Activated CD4-positive, CD25-positive, alpha-beta regulatory T cell (primary cell): ENCODE data around the gene TBKBP1.

ENCODE experiments used
- DNase-seq, 4 experiments: peaks; one replicate each; lab custom pipeline; 2025; lab: John Stamatoyannopoulos, UW

Gene TBKBP1

DNA sequence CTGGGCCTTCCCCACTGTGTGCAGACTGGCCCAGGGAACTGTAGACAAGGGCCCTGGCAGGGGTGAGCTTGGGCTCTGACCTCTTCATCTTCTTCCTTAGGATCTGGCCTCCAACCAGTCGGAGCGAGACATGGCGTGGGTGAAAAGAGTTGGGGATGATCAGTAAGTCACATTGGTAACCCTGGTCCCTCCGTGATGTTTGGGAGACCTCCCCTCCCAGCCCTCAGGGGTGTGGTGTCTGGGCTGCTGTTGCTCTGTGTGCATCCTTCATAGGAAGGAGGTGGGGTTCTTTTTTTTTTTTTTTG lies 5.5 kb downstream of the TBKBP1 start:
- DNase-seq = no peak

GRCh38 chr17:47700471-47701449 lies 6.8 kb downstream of the TBKBP1 start:
- no peak for DNase-seq

DNA sequence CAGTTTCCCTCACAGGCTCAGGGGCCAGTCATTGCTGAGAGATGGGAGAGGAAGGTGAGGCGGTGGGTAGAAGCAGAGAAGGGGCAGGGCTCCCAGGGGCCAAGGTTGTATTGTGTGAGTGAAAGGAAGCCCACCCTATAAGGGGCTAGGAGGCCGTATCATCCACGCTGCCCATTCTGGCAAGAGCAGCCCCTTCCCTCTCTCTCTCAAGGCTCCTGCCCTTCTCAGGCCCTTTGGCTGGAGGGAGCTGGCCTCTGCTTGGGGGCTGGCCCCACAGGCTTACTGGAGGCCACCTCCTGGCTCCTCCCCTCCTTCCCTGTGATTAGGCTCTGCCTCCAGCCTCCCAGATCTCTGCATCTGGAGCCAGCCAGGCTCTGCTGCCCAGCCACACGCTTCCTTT lies 7.6 kb downstream of the TBKBP1 start:
- DNase-seq = no peak

DNA sequence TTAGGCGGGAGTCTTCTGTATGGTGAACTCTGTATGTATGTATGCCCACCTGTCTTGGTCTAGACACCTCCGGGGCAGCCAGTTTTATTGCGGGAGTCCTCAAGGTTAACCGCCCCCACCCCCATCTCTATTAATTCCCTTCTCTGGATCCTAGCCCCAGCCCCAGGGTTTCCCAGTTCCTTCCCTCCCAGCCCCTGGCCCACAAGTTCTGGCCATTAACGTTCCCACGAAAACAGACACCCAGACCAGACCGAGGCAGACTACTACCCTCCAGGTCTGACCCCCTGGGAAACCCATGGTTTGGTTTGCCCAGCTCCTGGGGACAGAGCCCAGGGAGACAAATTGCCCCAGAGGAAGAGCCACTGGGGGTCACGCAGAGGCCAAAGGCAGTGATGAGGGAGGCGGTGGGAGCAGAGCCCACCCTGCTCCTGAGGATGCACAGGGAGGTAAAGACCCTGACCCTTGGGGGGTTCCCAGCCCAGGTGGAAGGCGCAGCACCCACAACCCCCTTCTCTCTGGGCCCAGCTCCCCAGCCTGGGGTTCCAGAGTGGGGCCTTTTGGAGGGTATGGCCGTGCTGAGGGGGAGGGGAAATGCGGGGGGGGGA lies 8.5 kb downstream of the TBKBP1 start:
- DNase-seq = no peak

GRCh38 chr17:47703191-47703591 lies 9.2 kb downstream of the TBKBP1 start:
- DNase-seq = no peak

- DNase-seq = no peak
Observed at GRCh38 chr17:47703671-47704070, 9.7 kb downstream of the TBKBP1 start.

- no peak for DNase-seq
Observed at GRCh38 chr17:47704116-47704515, 10.2 kb downstream of the TBKBP1 start.

GRCh38 chr17:47704736-47705135 lies 10.8 kb downstream of the TBKBP1 start:
- DNase-seq = no peak

- peak in 1 of 4 experiments; percentile 22 for DNase-seq
Observed at GRCh38 chr17:47705536-47706530, 11.9 kb downstream of the TBKBP1 start.

- DNase-seq = no peak
Observed at GRCh38 chr17:47707056-47707804, 13.3 kb downstream of the TBKBP1 start.

DNA sequence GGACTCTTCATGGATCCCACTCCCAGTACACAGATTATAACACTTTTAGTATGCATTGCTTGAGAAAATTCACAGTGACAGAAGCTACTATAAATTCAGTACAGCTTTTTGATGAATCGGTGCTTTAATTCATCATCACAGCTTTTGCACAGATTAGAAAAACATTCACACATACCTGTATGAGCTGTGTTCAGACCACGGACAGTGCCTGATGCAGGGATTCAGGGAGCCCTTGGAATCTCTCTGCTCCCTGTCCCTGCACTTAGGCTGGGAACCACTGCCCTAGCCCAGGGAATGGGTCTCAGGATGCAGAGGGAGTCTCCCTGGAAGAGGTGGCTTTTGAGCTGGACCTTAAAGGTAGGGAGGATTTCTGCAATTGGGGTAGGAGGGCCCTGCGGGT lies 13.9 kb downstream of the TBKBP1 start:
- no peak for DNase-seq

DNA sequence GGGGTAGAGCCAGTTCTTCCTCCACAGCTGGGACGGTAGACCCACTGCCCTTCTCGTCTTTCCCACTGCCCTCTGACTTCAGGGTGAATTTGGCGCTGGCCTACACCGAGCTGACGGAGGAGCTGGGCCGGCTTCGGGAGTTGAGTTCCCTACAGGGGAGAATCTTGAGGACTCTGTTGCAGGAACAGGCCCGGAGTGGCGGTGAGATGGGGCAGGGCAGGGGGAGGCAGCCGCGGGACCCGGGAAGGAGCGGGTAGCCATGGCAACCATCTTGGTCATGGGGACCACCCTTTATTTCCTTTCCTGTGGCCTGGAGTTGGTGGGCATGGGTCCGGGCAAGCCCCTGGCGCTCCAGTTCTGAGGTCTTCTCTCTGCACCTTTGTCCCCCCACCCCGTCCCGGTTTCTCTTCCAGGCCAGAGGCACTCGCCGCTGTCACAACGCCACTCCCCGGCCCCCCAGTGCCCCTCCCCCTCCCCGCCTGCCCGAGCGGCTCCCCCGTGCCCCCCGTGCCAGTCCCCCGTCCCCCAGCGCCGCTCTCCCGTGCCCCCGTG lies 14.4 kb downstream of the TBKBP1 start:
- no peak for DNase-seq

- no peak for DNase-seq
Observed at GRCh38 chr17:47708864-47709541, 15.0 kb downstream of the TBKBP1 start.

DNA sequence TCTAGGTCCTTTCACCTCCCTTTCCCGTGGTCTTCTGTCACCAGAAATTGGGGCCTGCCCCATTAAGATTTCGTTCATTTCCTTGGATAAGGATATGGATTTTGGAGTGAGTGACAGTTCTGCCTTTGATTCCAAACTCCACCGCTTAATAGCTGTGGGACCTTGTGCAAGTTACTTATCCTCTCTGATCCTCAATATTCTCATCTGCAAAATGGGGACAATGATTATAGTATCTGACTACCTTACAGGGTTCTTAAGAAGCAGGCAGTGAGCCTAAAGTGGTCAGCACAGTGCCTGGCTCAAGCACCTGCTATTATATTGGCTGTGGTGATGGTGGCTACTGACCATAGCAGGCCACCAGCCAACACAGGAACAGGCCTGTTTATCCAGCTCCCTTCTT lies 15.6 kb downstream of the TBKBP1 start:
- DNase-seq = no peak

GRCh38 chr17:47711366-47712099 lies 17.6 kb downstream of the TBKBP1 start:
- DNase-seq = no peak

DNA sequence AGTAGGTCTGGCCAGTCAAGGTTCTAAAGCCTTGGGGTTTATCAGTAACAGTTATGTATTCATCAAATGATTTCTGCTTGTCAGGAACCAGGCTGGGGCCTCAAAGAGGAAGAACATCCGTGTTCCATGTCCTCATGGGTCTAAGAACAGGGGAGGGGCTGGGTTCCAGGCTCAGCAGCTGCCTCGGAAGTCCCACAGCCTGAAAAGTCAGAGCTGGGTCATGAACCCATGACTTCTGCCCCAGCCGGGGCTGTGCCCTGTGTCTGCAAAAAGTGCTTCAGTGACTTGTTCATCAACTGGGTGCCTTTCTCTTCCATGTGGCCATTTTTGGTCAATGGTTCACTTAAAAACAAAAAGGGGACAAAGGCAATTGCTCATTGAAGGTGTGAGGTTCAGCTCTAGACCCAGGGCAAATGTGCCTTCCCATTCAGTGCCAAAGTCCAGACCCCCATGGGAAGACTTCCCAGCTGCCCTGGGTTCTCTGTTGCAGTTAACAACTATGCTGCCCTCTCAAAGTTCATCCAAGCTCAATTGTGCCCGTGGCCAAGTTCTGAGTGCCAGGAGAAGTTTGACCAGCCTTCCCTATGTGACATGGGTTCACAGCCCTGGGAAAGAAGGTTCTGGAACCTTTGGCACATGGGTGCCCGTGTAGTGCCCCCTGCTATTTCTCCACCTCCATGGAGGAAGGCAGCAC lies 18.5 kb downstream of the TBKBP1 start:
- no peak for DNase-seq

GRCh38 chr17:47713980-47714700 lies 20.2 kb downstream of the TBKBP1 start:
- no peak for DNase-seq

DNA sequence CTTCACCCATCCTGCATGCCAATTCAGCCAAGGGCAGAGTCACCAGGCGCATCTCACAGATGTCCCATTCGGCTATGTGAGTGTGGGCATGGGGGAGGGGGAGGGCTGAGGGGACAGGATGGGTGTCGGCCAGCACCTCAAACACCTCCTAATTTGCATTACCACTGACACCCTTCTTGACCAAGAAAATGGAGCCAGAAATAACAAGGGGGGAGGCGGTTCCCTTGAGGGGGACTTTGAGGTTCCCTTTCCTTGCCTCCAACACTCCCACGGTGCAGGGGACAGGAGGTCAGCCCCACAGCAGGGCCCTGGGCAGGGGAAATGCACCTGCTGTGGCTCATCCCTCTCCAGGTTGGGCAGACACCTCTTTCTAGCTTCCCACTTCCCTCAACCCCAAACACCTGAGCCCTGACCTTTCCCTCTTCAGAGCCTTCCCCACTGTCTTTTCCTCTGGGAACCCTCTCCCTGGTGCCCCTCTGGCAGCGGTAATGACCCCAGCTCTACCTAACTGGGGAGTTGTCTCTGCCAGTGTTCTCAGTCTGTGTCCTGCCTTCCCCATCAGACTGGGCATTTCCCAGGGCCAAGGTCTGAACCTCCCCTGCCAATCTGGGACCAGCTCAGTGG lies 20.9 kb downstream of the TBKBP1 start:
- DNase-seq = no peak
